BJ (cell line): ENCODE data around the gene KIRREL3. TPM values are rescaled to one million over a fixed set of nuclear protein-coding genes. Genes with fewer than 3 reads are reported as not detected.

Experiments
- CTCF ChIA-PET: fragments of 350-600 bp; formaldehyde crosslinking; extraction: SDS; loops from one replicate; lab custom pipeline; 2021; ENCODE audit warnings: antibody characterized with exemption, inconsistent platforms; lab: Yijun Ruan, JAX
- POLR2A ChIA-PET: fragments of 300-600 bp; sonication (Branson Sonifier 250); formaldehyde crosslinking; extraction: SDS; loops from one replicate; lab custom pipeline; 2021; ENCODE audit warnings: antibody characterized with exemption; lab: Charles Lee
- DNase-seq: peaks from one replicate; pipeline ENCODE4 v3.0.0-alpha.2; 2011; ENCODE audit warnings: low read depth
- H3K27me3 ChIP-seq: 2 replicates; pipeline ENCODE4 v1.6.0; 2011; ENCODE audit warnings: low read length; ENCODE audit not compliant: control insufficient read depth, insufficient read depth
- H3K36me3 ChIP-seq: 2 replicates; pipeline ENCODE4 v1.5.1; 2011; ENCODE audit warnings: low read length; ENCODE audit not compliant: control insufficient read depth, insufficient read depth
- H3K4me3 ChIP-seq: 2 replicates; pipeline ENCODE4 v1.5.1; 2011; ENCODE audit warnings: low read depth, mild to moderate bottlenecking, control low read depth, low read length
- CTCF ChIP-seq: IDR thresholded peaks from 2 replicates; pipeline ENCODE4 v1.5.1; 2011; ENCODE audit warnings: low read depth, mild to moderate bottlenecking, control low read depth, inconsistent platforms, low read length, moderate library complexity; ENCODE audit not compliant: insufficient read depth
- polyA plus RNA-seq: library from polyadenylated mRNA; depleted of rRNA; stranded (reverse); fragments of >200 nt; gene quantifications from 2 replicates; pipeline ENCODE4 v1.2.3, GENCODE V29; 2011

KIRREL3 gene
- polyA plus RNA-seq, 1 experiment: 19.6 TPM

- ChIA-PET CTCF (interaction anchor here (0.6 to 0.9 kb wide), 2 partner anchors 11 to 833 kb away, joined by 3 read pairs; no protein-coding TSS in a partner anchor), POLR2A (no interaction called here)
Measured at GRCh38 chr11:126543691-126544090, 456.9 kb downstream of the KIRREL3 start.

GRCh38 chr11:126542334-126543015, 458.1 kb downstream of the KIRREL3 start:
- no peaks in the 10 kb centered on the region for H3K27me3 ChIP-seq
- H3K36me3 ChIP-seq: no peaks in the 10 kb centered on the region; the same call in 1 of the 2 replicates
- H3K4me3 ChIP-seq: no peak overlapping the region
- POLR2A ChIA-PET: no interaction called here
- CTCF ChIA-PET: no interaction called here
- no peak for TF ChIP-seq CTCF
- no peak for DNase-seq

More at GRCh38 chr11:126543691-126544090, 456.9 kb downstream of the KIRREL3 start:
- TF ChIP-seq CTCF: no peak
- Histone ChIP-seq H3K27me3 (no peaks in the 10 kb centered on the region), H3K4me3 (no peak overlapping the region), H3K36me3 (no peaks in the 10 kb centered on the region; the same call in 1 of the 2 replicates)
- DNase-seq: no peak

- CTCF ChIA-PET: interaction anchor here (1.2 kb wide), 2 partner anchors 11 to 16 kb away, joined by 4 read pairs; no protein-coding TSS in a partner anchor
- DNase-seq: peak; percentile 30
- Histone ChIP-seq H3K36me3 (no peaks in the 10 kb centered on the region; the same call in 1 of the 2 replicates), H3K4me3 (no peak overlapping the region), H3K27me3 (no peaks in the 10 kb centered on the region)
- POLR2A ChIA-PET: no interaction called here
- no peak for TF ChIP-seq CTCF
Measured at GRCh38 chr11:126538071-126538470, 462.5 kb downstream of the KIRREL3 start.

- ChIA-PET POLR2A (no interaction called here), CTCF (interaction anchor here (1.2 kb wide), 1 partner anchor 16 kb away, joined by 4 read pairs; no protein-coding TSS in a partner anchor)
- DNase-seq: no peak
- H3K27me3 ChIP-seq: no peaks in the 10 kb centered on the region
- H3K36me3 ChIP-seq: no peaks in the 10 kb centered on the region; the same call in 1 of the 2 replicates
- H3K4me3 ChIP-seq: no peak overlapping the region
- no peak for TF ChIP-seq CTCF
Measured at GRCh38 chr11:126537492-126537891, 463.1 kb downstream of the KIRREL3 start.

GRCh38 chr11:126534141-126534805, 466.3 kb downstream of the KIRREL3 start:
- no peak for DNase-seq
- no peak for TF ChIP-seq CTCF
- CTCF ChIA-PET: no interaction called here
- Histone ChIP-seq H3K27me3 (no peaks in the 10 kb centered on the region), H3K4me3 (no peak overlapping the region), H3K36me3 (no peaks in the 10 kb centered on the region; the same call in 1 of the 2 replicates)
- POLR2A ChIA-PET: no interaction called here
